Endothelial cell of umbilical vein (primary cell): ENCODE data around the gene PNKP.

Source experiments
- EZH2 ChIP-seq: IDR thresholded peaks from 2 replicates; pipeline ENCODE4 v1.6.1; 2012; ENCODE audit warnings: borderline replicate concordance, low read depth, mild to moderate bottlenecking, moderate library complexity, low read length, inconsistent platforms; ENCODE audit not compliant: severe bottlenecking
- POLR2A ChIP-seq: IDR thresholded peaks from 2 replicates; pipeline ENCODE4 v1.6.1; 2012; ENCODE audit warnings: low read depth, mild to moderate bottlenecking, control low read depth, low read length

- TF ChIP-seq POLR2A (no peak), EZH2 (no peak)
Measured at GRCh38 chr19:49829721-49830120, 37.7 kb downstream of the PNKP start.
